NCI-H460 (cell line): ENCODE measurements around the gene PROSER2. TPM values are rescaled to one million over a fixed set of nuclear protein-coding genes. Genes with fewer than 3 reads are reported as not detected.
"Not testable (repeated sequence)": the region's sequence is repeated elsewhere in the genome, so short reads cannot be mapped to it uniquely, and the experiment has no call there.

Source experiments
- DNase-seq: peaks from one replicate; pipeline ENCODE4 v3.0.0-alpha.2; 2016; ENCODE audit warnings: low read depth; ENCODE audit errors: extremely low read depth
- total RNA-seq: library from RNA; depleted of rRNA; stranded (reverse); fragments of >200 nt; shearing (Covaris generic); gene quantifications from 2 replicates; pipeline ENCODE4 v1.2.3, GENCODE V29; 2014

PROSER2 gene
- total RNA-seq, 1 experiment from 2014 or later: 7.2 TPM

DNA sequence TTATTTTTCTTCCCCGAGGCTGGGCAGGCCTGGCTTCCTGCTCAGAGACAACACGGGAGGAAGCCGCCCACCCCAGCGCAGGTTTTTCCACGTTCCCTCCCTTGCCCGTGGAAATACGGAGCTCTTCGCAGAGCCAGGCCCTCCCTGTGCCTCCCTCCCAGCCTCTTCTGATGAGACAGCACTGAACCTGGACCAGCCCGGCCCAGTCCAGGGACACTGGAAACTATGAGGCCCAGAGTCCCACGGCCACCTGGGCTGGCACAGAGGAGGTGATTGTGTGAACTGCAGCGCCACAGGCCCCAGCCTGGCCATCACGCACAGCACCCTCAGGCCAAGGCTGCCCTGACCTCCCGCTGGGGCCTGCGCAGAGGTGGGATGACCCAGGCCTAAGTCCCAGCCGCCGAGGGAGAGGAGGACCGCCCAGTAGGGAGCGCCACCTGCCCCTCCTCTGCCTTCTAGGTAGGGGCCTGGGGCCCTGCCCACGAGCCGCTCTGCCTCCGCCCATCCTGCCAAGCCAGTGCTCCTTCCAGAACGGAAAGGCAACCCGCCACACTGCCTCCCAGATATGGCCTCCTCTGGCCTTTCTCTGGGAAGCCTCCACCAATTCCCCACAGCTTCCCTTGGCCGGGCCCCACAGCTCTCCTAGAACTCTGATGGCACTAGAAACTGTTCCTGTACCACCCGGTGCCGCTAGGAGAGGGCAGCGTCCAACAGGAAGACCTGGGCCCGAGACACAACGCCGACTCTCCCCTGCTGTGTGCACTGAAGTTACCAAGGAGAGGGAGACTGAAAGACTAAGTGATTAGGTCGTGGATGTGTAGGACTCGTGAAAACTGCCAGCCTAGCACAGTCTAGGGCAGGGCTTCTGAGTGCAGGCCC lies 57.2 kb downstream of the PROSER2 start:
- DNase-seq: no peak

DNA sequence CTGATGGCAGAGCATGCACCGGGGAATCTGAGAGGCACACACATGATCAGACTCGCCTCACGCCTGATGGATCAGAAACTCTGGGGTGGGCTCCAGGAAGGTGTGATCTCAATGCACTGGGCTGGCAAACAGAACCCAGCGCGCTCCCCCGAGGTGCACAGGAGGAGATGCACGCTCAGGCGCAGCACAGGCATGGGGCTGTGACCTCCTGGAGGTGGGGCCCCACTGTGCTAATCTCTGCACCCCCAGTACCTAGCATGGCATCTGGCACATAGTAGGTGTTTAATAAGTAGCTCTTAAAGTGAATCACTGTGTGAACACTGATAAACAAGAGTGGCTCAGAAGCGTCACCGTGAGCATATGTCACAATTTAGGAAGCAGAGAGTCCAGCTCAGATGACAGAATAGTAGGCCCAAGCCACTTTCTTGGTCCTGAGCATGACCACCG lies 57.9 kb downstream of the PROSER2 start:
- DNase-seq: no peak

DNA sequence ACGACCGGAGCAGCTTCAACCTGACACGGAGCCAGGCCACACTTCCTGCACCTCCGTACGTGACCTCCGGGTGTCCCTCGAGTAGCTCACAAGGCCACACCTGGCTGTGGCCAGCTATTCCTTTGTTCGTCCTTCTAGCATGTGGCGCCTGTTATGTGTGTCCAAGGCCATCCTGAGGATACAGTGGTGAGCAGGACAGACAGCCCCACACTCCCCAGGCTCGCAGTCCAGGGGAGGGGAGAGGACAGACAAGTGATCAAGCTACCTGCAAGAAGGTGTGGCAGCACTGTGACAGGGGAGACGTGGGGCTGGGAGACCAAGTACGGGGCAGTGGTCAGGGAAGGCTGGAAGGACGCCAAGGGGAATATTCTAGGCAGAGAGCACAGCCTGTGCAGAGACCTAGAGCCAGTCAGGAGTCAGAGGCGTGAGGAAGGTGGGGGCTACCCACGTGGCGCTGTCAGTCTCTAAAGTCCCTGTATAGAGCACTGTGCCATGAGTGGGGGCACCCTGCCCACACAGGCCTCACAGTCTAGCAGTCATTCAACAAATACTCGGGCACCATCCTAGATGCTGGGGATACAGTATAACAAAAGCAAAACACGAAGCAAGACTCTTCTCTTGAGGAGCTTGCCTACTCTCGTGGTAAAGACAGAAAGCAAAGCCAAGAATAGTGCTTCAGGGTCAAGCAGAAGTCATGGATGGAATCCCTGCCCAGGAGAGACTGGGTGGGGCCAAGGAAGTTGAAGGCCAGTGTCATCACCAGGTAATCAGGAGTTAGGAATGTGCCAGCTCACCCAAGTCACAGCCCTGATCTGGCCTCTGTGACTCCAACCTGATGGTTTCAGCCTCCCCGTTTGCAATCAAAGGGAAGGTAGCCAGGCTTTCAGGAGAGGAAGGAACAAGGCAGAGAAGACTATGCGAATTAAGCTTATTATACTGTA lies 58.6 kb downstream of the PROSER2 start:
- DNase-seq: no peak

DNA sequence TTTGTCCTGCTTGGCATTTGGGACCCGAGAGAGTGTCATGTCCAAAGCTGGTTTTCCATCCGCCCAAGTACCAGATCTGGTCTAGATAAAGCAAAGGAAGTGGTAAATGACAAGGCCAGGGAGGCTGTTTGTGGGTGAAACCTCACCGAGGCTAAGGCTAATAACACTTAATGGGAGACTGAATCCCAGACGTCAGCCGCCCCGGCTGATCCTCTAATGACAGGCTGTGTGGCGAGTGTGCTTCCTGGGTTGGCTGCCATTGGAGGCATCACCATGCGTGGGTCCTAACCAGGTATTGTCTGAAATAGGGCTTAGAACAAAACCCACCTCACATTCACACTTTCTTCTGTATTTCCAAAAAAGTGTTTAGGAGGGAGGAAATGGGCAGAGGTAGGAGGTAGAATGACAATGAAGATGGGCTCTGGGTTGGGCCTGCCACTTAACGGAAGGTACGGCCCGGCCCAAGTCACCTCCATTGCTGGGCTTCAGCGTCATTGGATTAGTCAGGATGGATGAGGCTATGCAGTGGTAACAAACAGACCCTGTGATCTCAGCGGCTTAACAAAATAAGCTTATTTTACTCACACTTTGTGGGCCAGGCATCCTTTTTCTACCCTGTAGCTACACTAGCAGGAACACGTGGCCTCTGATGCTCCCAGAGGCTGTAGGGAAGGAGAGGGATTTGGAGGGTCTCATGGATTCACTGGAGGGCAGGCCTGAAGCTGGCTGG lies 59.7 kb downstream of the PROSER2 start:
- no peak for DNase-seq

DNA sequence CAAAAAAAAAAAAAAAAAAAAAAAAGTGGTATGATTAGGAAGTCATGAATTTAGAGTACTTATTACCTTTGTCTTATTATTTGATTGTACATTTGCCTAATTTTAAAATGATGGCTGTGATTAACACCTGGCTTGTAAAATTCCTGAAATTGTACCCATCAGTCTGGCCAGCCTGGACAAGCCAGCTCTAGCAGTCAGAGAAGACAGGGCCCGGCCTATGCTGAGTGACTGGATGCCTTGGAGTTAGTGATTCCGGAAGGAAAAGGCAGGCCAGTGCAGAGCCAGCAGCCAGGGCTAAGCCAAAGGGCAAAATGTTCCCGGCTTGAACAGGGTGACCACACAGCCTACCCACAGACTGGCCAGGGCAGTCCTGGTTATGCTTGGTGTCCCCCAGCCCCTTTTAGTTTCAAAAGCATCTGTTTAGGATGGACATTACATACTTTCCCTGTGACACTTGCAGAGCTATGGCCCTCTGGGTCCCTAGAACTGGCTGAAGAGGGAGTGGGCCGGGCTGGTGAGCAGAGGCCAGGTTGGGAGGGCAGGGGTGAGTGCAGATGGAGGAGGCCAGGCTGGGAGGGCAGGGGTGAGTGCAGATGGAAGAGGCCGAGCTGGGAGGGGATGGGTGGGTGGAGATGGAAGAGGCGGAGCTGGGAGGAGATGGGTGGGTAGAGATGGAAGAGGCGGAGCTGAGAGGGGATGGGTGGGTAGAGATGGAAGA lies 61.7 kb downstream of the PROSER2 start:
- no peak for DNase-seq

DNA sequence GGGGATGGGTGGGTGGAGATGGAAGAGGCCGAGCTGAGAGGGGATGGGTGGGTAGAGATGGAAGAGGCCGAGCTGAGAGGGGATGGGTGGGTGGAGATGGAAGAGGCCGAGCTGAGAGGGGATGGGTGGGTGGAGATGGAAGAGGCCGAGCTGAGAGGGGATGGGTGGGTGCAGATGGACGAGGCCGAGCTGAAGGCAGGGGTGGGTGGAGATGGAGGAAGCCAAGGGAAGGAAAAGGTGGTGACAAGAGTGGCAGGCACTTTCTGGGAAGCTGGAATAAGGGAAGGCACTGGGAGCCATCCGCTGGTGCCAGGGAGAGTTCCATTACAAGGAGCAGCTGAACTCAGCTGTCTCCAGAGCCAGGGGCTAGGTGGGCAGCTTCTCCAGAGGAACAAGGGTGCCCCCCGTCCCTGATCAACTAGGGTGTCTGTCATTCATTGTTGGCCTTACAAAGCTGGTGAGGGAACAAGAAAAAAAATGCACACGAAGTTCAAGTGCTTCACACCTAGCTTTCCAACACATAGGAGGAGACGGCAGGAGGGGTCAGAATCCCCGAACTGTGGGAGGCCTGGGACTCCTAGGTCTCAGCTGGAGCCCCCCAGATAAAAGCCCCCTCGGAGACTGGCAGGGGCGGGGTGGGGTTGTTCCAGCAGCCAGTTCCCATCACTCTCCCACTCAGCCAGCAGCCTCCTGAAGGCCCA lies 62.4 kb downstream of the PROSER2 start:
- no peak for DNase-seq

DNA sequence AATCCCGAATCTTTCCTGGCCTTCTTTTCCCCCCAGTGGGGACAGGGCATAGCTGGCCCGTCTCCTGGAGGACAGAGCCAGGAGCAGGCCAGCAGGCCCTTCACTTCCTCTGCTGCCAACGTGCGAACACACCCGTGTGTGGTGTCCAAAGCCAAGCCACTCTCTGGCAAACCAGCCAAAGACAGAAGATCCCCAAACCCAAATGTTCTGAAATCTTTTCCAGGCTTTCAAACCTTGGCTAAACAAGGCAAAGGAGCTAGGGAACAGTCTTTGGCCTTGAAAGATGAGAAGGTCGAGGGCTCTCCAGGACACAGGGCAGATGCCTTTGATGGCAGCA lies 63.0 kb downstream of the PROSER2 start:
- no peak for DNase-seq

DNA sequence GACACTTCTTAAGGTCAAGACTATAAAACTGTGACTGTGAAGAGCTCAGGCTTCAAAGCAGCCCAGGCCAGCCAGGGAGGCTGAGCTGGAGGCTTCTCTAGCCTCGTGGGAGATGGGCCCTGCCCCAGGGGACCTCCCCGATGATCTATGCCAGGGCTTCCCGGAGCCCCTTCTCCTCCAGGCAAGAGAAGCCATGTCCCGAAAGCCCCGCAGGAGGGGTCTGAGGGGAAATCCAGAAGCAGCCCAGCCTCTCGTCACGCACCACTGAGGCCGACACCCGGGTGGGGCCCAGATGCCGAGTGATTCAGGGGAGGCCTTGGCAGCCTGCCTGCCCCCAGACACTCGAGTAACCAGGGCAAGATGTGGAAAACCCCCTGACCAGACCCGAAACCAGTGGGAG lies 63.7 kb downstream of the PROSER2 start:
- DNase-seq: no peak

DNA sequence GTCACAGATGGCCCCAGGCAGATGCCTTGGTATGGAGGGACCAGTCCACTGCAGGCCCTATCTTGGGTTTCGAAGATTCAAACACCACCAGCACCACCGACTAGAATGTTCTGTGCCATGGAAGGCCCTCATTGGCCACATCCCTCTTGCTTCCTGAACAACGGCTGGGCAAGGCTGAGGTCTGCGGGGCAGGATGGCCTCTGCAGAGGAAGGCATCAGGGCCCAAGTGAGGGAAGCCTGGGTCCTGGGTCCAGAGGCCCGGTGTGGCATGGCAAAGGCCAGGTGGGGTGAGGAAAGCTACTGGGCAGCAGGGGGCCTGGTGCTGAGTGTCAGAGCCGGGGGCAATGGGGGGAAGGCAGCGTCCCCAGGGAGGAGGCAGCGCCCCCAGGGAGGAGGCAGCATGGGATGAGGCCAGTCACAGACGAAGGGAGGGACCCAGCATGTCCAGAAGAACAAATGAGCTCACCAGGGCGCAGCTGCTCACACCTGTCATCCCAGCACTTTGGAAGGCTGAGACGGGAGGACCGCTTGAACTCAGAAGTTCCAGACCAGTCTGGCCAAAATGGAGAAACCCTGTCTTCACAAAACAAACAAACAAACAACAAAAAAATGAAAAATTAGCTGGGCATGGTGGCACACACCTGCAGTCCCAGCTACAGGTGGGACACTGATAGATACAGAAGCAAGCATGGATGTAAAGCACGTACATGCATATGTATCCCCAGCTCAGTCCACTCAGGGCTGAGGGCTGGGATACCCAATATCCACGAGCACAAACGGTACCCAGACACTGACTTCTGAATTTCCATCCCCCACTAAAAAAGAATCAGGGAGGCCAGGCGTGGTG lies 64.4 kb downstream of the PROSER2 start:
- no peak for DNase-seq

DNA sequence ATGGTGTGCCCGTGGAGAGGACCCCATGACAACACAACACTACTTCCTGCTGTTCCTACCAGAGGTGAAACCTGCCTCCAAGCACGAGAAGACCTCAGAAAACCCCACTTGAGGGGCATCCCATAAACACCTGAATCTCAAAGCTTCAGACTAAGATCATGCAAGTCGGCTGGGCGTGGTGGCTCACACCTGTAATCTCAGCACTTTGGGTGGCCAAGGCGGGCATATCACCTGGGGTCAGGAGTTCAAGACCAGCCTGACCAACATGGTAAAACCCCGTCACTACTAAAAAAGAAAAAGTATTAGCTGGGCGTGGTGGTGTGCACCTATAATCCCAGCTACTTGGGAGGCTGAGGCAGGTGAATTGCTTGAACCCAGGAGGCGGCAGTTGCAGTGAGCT lies 66.1 kb downstream of the PROSER2 start:
- DNase-seq: not testable (repeated sequence)

DNA sequence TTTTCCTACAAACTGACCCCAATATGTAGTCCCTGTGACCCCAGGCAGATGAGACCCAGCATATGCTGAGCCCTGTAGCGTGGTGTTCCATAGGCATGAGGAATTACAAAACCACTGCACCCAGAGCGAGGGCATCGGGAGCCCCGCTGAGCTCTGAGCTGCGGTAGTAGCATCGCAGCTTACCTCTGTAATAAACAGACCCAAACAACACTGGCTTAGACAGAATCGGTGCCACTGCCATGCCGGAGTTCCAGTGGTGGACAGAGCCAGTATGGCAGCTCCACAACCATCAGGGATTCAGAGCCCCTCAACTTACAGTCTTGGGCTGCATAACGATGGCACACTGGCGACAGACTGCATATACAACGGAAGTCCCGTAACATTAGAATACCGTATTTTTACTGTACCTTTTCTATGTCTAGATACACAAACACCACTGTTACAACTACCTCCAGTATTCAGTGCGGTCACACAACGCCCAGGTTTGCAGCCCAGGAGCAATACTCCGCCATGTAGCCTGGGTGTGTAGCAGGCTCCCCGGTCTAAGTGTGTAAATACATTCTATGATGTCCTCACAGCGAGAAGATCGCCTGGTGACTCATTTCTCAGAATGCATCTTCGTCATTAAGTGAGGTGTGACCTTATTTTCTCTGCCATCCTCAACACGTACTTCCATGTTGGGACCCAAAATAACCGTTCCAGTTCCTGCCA lies 68.8 kb downstream of the PROSER2 start:
- DNase-seq: no peak

DNA sequence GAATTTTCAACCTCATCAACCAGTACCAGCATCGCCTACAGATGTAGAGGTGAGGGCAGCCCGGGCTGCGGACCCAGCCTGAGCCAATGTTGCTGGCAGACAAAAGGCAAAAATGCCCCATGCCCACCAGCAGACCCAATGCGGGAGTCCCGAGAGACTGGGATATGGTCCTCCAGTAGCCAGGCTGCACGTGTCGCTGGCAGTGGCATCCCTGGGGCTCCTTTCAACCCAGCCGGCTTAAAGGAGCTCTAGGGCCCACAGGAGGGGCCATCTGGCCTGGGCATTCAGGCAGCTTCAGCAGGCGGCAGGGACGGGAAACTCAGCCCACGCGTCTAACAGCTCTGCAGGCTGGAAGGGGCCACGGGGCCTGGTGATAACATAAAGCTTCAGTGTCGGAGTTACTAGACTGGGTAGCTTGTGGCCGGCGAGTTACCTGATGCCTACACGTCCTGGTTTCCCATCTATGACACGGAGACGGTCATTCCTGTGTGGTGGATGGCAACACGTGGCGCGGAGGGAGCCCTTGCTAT lies 70.7 kb downstream of the PROSER2 start:
- DNase-seq: no peak

DNA sequence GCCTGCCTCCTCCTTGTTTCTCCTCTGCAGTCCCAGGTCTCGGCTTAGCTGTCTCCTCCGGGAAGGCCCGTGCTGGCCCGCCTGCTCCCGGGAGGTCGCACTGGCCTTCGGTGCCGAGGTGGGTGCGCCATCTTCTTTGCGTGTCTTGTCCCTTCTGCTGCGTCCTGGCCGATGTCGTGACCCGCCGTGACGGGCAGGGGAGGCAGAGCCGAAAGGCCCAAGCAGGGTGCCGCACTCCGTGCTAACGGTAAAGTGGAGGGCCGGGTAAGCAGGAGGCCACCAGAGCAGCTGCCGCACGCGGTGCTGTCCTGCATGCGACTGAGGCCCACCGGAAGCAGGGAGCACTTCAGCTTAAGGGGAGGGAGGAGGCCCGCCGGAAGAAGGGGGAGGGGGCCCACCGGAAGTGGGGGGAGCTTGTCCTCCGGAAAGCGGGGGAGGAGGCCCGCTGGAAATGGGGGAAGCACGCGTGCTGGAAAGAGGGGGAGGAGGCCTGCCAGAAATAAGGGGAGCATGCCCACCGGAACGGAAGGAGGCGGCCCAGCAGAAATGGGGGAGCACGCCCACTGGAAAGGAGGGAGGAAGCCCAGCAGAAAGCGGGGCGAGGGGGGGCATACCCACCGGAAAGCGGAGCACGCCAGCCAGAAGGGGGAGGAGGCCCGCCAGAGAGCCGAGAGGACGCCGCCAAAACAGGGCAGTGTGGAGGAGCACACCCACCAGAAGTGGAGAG lies 71.4 kb downstream of the PROSER2 start:
- no peak for DNase-seq

DNA sequence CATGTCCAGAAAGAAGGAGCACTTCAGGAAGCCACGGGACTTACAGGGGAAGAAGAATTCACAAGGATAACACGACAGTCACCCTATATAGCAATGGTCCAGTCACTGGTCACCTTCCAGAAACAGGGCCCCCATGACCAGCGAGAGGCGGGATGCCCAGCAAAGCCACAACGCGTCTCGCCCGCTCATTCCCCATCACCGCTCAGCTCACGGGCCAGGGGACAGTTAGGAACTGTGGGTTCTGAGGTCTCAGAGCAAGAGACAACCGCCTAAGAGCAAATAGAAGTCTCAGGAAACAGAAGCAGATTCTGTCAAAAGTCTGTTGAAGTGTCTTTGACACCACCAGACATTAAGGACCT lies 71.9 kb downstream of the PROSER2 start:
- no peak for DNase-seq

DNA sequence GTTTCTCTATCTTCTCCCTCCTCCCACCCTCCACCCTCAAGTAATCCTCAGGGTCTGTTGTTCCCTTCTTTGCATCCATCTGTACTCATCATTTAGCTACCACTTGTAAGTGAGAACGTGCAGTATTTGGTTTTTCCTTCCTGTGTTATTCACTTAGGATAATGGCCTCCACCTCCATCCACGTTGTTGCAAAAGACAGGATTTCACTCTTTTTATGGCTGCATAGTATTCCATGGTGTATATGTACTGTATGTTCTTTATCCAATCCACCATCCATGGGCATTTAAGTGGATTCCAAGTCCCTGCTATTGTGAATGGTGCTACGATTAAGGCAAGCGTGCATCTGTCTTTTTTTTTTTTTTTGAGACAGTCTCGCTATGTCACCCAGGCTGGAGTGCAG lies 72.4 kb downstream of the PROSER2 start:
- DNase-seq: no peak

DNA sequence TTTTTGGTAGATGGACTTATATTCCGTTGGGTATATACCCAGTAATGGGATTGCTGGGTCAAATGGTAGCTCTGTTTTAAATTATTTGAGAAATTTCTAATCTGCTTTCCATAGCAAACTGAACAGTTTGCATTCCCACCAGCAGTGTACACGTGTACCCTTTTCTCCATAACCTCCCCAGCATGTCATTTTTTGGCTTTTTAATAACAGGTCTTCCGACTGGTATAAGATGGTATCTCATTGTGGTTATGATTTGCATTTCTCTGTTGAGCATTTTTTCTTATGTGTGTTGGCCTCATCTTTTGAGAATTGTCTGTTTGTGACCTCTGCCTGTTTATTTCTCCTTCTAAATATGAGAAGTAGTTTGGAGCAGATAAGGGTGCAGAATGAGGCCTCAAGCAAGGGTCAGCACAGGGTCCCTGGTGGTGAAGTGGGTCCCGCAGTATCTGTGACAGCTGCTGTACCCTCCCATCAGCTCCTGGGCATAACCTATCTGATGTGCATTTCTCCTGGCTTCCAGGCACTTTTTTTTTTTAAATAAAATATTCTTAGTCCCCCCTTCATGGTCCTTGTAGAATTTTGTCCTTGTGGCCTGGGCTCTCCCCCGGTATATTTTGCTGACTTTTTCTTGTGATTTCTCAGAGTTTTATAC lies 73.5 kb downstream of the PROSER2 start:
- no peak for DNase-seq

DNA sequence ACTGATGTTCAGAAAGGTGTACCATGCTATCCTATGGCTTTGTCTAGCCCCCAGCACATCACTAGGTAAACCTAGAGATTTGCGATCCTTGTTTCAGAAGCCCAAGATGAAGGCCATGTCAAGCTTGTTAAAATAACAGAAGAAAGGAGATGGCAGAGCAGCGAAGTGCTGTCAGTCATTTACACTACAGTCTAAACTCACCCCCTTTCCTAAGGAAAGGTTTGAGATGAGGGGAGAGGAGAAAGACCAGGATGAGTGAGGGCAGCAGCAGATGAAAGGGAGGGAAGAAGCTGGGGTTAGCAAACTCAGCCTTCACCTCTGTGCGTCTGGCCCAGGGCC lies 74.8 kb downstream of the PROSER2 start:
- DNase-seq: no peak
